Adrenal gland (tissue), 5 donors: ENCODE results near the gene SMC1B.

Experiments used
- CTCF ChIP-seq, 6 experiments: fragments of 450-650 bp in 4 of 6; fragments of 200-600 bp in 2 of 6; sonication (generic) in 1 of 6; IDR thresholded peaks; 1 replicate in 5 of 6; 2 replicates in 1 of 6; pipeline versions ENCODE4 v1.5.1 to v1.8.0; 2016 to 2021; ENCODE audit warnings: antibody characterized with exemption in 6 of 6, mild to moderate bottlenecking in 2 of 6, moderate library complexity in 1 of 6
- POLR2A ChIP-seq, 2 donors: fragments of 450-650 bp; IDR thresholded peaks; one replicate each; pipeline ENCODE4 v1.6.1; 2017; ENCODE audit warnings: antibody characterized with exemption in 2 of 2, mild to moderate bottlenecking in 2 of 2, moderate library complexity in 1 of 2
- donor health status: DM: no; HTN: no; CAD: no.

- TF ChIP-seq CTCF (IDR thresholded peaks at IDR 0.05), result no peak
- no peak for TF ChIP-seq POLR2A (IDR thresholded peaks at IDR 0.05)
Observed at GRCh38 chr22:45455621-45456020, 42.2 kb upstream of the SMC1B start.
